T-cell (primary cell): ENCODE data around the gene ATG5. TPM values are rescaled to one million over a fixed set of nuclear protein-coding genes. Genes with fewer than 3 reads are reported as not detected.
"Not testable (repeated sequence)": the region's sequence is repeated elsewhere in the genome, so short reads cannot be mapped to it uniquely, and the experiment has no call there.

Experiments used
- ATAC-seq, 4 experiments: fragments of 200-7000 bp in 3 of 4; fragments of 150-1000 bp in 1 of 4; cut with Tn5 transposase; replicated peaks in 1 of 4; 1 replicate in 3 of 4; 2 replicates in 1 of 4; pipeline ENCODE4 v1.10.0; 2021; ENCODE audit warnings: moderate library complexity in 3 of 4, mild to moderate bottlenecking in 2 of 4, moderate number of reproducible peaks in 1 of 4
- CTCF ChIA-PET, 2 donors: fragments of 300-600 bp; sonication (Branson Sonifier 250); formaldehyde crosslinking; loops; one replicate each; lab custom pipeline; 2022; ENCODE audit warnings: antibody characterized with exemption in 2 of 2; lab: Charles Lee
- POLR2A ChIA-PET, 2 donors: fragments of 300-600 bp; sonication (Branson Sonifier 250); formaldehyde crosslinking; loops; one replicate each; lab custom pipeline; 2022; ENCODE audit warnings: antibody characterized with exemption in 2 of 2; lab: Charles Lee
- DNase-seq, 35 experiments: peaks; one replicate each; pipeline versions ENCODE4 v3.0.0 to v3.0.0-alpha.2; 2013 to 2023
- H3K27ac ChIP-seq: one replicate; pipeline ENCODE4 v1.5.1; 2013; ENCODE audit warnings: low read length
- H3K27me3 ChIP-seq, 2 experiments: replicated peaks in 1 of 2; 1 replicate in 1 of 2; 2 replicates in 1 of 2; pipeline versions ENCODE4 v1.6.1 to v1.7.0; 2013; ENCODE audit warnings: low read length in 1 of 2, mixed read lengths in 1 of 2; ENCODE audit not compliant: control insufficient read depth in 2 of 2, insufficient read depth in 2 of 2; ENCODE audit errors: extremely low read depth in 1 of 2
- H3K36me3 ChIP-seq, 2 donors: 1 replicate in 1 of 2; 2 replicates in 1 of 2; pipeline versions ENCODE4 v1.6.1 to v1.7.0; 2013; ENCODE audit warnings: low read length in 1 of 2; ENCODE audit not compliant: control insufficient read depth in 2 of 2, insufficient read depth in 1 of 2; ENCODE audit errors: extremely low read depth in 1 of 2
- H3K4me1 ChIP-seq, 2 experiments: 1 replicate in 1 of 2; 2 replicates in 1 of 2; pipeline versions ENCODE4 v1.6.1 to v1.7.0; 2013; ENCODE audit warnings: low read length in 2 of 2, mixed read lengths in 1 of 2; ENCODE audit not compliant: insufficient read depth in 2 of 2, control insufficient read depth in 1 of 2; ENCODE audit errors: extremely low read depth in 1 of 2
- H3K4me3 ChIP-seq, 2 donors: 1 replicate in 1 of 2; 2 replicates in 1 of 2; pipeline versions ENCODE4 v1.5.1 to v1.7.0; 2013; ENCODE audit warnings: mild to moderate bottlenecking in 2 of 2, low read length in 1 of 2, moderate library complexity in 1 of 2; ENCODE audit not compliant: control insufficient read depth in 1 of 2; ENCODE audit errors: extremely low read depth in 1 of 2
- H3K9me3 ChIP-seq: 2 replicates; pipeline ENCODE4 v1.7.0; 2013
- H3K27ac Mint-ChIP-seq, 2 donors: one replicate each; pipeline ENCODE4 v1.8.0; 2020 to 2021; ENCODE audit warnings: mild to moderate bottlenecking in 2 of 2, mixed read lengths in 2 of 2
- H3K27me3 Mint-ChIP-seq, 2 donors: one replicate each; pipeline ENCODE4 v1.8.0; 2021 to 2022; ENCODE audit warnings: mixed read lengths in 2 of 2
- H3K36me3 Mint-ChIP-seq: one replicate; pipeline ENCODE4 v1.8.0; 2021; ENCODE audit warnings: mixed read lengths
- H3K4me1 Mint-ChIP-seq, 3 donors: one replicate each; pipeline ENCODE4 v1.8.0; 2020 to 2022; ENCODE audit warnings: mixed read lengths in 3 of 3, mild to moderate bottlenecking in 1 of 3
- H3K4me3 Mint-ChIP-seq, 3 donors: one replicate each; pipeline ENCODE4 v1.8.0; 2020 to 2022; ENCODE audit warnings: mild to moderate bottlenecking in 3 of 3, mixed read lengths in 3 of 3, moderate library complexity in 3 of 3
- H3K9me3 Mint-ChIP-seq, 3 donors: one replicate each; pipeline ENCODE4 v1.8.0; 2020 to 2022; ENCODE audit warnings: mixed read lengths in 3 of 3
- WGBS: methylation state at CpG from one replicate; pipeline ENCODE4 v1.1.5; 2013; ENCODE audit warnings: missing lambda C conversion rate; ENCODE audit not compliant: insufficient coverage; 5-methylcytosine and 5-hydroxymethylcytosine counted together
- total RNA-seq, 35 experiments: library from RNA in 6 of 35; stranded (reverse) in 6 of 35; fragments of 120-200 nt in 1 of 35; gene quantifications; one replicate each; pipeline versions ENCODE4 v1.2.1 to v1.2.4 and lab custom pipeline; 2013 to 2026

ATG5 gene
- total RNA-seq, 5 donors from 2014 or later (not counting 1 experiment from before 2014, with no cell fraction given): 20.4 to 28.7 (median 23.7) TPM

- Histone ChIP-seq H3K4me3 (no peak overlapping the region), H3K9me3 (no peaks in the 10 kb centered on the region), H3K27me3 (no peaks in the 10 kb centered on the region), H3K36me3 (no peaks in the 10 kb centered on the region), H3K27ac (no peak overlapping the region), H3K4me1 (peaks cover 0 to under 1% of the 10 kb centered on the region in 2 experiments)
- no peak overlapping the region for H3K4me3 Mint-ChIP-seq
- no peaks in the 10 kb centered on the region for H3K36me3 Mint-ChIP-seq
- CTCF ChIA-PET: interaction anchor here in 1 of 2 donors (0.5 kb wide), 1 partner anchor 11 kb away, joined by 3 read pairs; no protein-coding TSS in a partner anchor
- no peaks in the 10 kb centered on the region for H3K9me3 Mint-ChIP-seq
- ATAC-seq (no peak), DNase-seq (no peak)
- 82% methylated on average over 3 of the region's 3 CpGs for WGBS
- H3K27ac Mint-ChIP-seq: no peak overlapping the region
- POLR2A ChIA-PET: interaction anchor here in 1 of 2 donors (0.7 kb wide), 1 partner anchor 155 kb away, joined by 3 read pairs; no protein-coding TSS in a partner anchor
- peaks cover 0 to 3% (median 0%) of the 10 kb centered on the region in 3 donors for H3K4me1 Mint-ChIP-seq
- peaks cover 0 to 6% of the 10 kb centered on the region in 2 donors for H3K27me3 Mint-ChIP-seq
Measured at GRCh38 chr6:106156863-106157262, 168.7 kb downstream of the ATG5 start.

- H3K36me3 ChIP-seq: no peaks in the 10 kb centered on the region
- Mint-ChIP-seq H3K36me3 (no peaks in the 10 kb centered on the region), H3K4me3 (no peak overlapping the region), H3K4me1 (peaks cover 0 to 1% (median 0%) of the 10 kb centered on the region in 3 donors), H3K27me3 (peaks cover 0 to 6% of the 10 kb centered on the region in 2 donors), H3K27ac (no peak overlapping the region), H3K9me3 (no peaks in the 10 kb centered on the region)
- H3K4me3 ChIP-seq: no peak overlapping the region
- DNase-seq (no peak), ATAC-seq (no peak)
- H3K9me3 ChIP-seq: no peaks in the 10 kb centered on the region
- H3K27ac ChIP-seq: no peak overlapping the region
- H3K4me1 ChIP-seq: no peaks in the 10 kb centered on the region
- H3K27me3 ChIP-seq: no peaks in the 10 kb centered on the region
- ChIA-PET CTCF (interaction anchor here in 1 of 2 donors (0.5 to 0.7 kb wide), 3 partner anchors 10 to 100 kb away, joined by 3 to 4 read pairs (median 3); no protein-coding TSS in a partner anchor), POLR2A (interaction anchor here in 1 of 2 donors (0.7 kb wide), 1 partner anchor 155 kb away, joined by 3 read pairs; no protein-coding TSS in a partner anchor)
- 100% methylated on average over 1 of the region's 3 CpGs for WGBS
Measured at GRCh38 chr6:106156413-106156812, 169.1 kb downstream of the ATG5 start.

- Mint-ChIP-seq H3K4me3 (no peak overlapping the region), H3K27me3 (peaks cover 0 to 6% of the 10 kb centered on the region in 2 donors), H3K4me1 (peaks cover 0 to 1% (median 0%) of the 10 kb centered on the region in 3 donors), H3K9me3 (no peaks in the 10 kb centered on the region), H3K36me3 (no peaks in the 10 kb centered on the region), H3K27ac (no peak overlapping the region)
- Histone ChIP-seq H3K4me1 (no peaks in the 10 kb centered on the region), H3K9me3 (no peaks in the 10 kb centered on the region), H3K27me3 (no peaks in the 10 kb centered on the region), H3K36me3 (no peaks in the 10 kb centered on the region), H3K27ac (no peak overlapping the region), H3K4me3 (no peak overlapping the region)
- 98% methylated on average over 9 of the region's 12 CpGs for WGBS
- no peak for ATAC-seq
- ChIA-PET POLR2A (interaction anchor here in 1 of 2 donors (0.5 kb wide), 1 partner anchor 1227 kb away, joined by 3 read pairs; no protein-coding TSS in a partner anchor), CTCF (interaction anchor here in 1 of 2 donors (0.7 kb wide), 1 partner anchor 64 kb away, joined by 4 read pairs; no protein-coding TSS in a partner anchor)
- no peak for DNase-seq
Measured at GRCh38 chr6:106155219-106155830, 170.2 kb downstream of the ATG5 start.

GRCh38 chr6:106154326-106154725, 171.2 kb downstream of the ATG5 start:
- 97% methylated on average over 8 of the region's 8 CpGs for WGBS
- peaks cover 0 to 6% of the 10 kb centered on the region in 2 donors for H3K27me3 Mint-ChIP-seq
- H3K27me3 ChIP-seq: no peaks in the 10 kb centered on the region
- peaks cover 0 to 6% of the 10 kb centered on the region in 2 experiments for H3K4me1 ChIP-seq
- no peak overlapping the region for H3K4me3 ChIP-seq
- no peaks in the 10 kb centered on the region for H3K9me3 ChIP-seq
- peaks cover 6 to 8% (median 7%) of the 10 kb centered on the region in 3 donors for H3K4me1 Mint-ChIP-seq
- no peak overlapping the region for H3K27ac Mint-ChIP-seq
- no peaks in the 10 kb centered on the region for H3K36me3 ChIP-seq
- no peak overlapping the region for H3K4me3 Mint-ChIP-seq
- CTCF ChIA-PET: no interaction called here
- POLR2A ChIA-PET: no interaction called here
- no peak overlapping the region for H3K27ac ChIP-seq
- H3K9me3 Mint-ChIP-seq: no peaks in the 10 kb centered on the region
- ATAC-seq: no peak
- no peaks in the 10 kb centered on the region for H3K36me3 Mint-ChIP-seq
- DNase-seq: no peak

- WGBS: 94% methylated on average over 4 of the region's 4 CpGs
- Histone ChIP-seq H3K9me3 (no peaks in the 10 kb centered on the region), H3K27ac (no peak overlapping the region), H3K4me3 (no peak overlapping the region), H3K4me1 (peaks cover 0 to 6% of the 10 kb centered on the region in 2 experiments), H3K27me3 (no peaks in the 10 kb centered on the region), H3K36me3 (no peaks in the 10 kb centered on the region)
- Mint-ChIP-seq H3K9me3 (no peaks in the 10 kb centered on the region), H3K27ac (no peak overlapping the region), H3K27me3 (peaks cover 0 to 5% of the 10 kb centered on the region in 2 donors), H3K36me3 (no peaks in the 10 kb centered on the region), H3K4me1 (peaks cover 14 to 19% (median 15%) of the 10 kb centered on the region in 3 donors), H3K4me3 (no peak overlapping the region)
- POLR2A ChIA-PET: interaction anchor here in 1 of 2 donors (0.5 kb wide), 1 partner anchor 460 kb away, joined by 3 read pairs; no protein-coding TSS in a partner anchor
- no peak for DNase-seq
- ATAC-seq: no peak
- CTCF ChIA-PET: no interaction called here
Measured at GRCh38 chr6:106152952-106153351, 172.6 kb downstream of the ATG5 start.

GRCh38 chr6:106152476-106152875, 173.1 kb downstream of the ATG5 start:
- H3K27ac ChIP-seq, DNase-seq, CTCF ChIA-PET, ATAC-seq, H3K27ac Mint-ChIP-seq, H3K9me3 Mint-ChIP-seq, H3K36me3 ChIP-seq, H3K36me3 Mint-ChIP-seq, H3K27me3 Mint-ChIP-seq, H3K4me1 ChIP-seq, H3K9me3 ChIP-seq, H3K27me3 ChIP-seq, H3K4me3 Mint-ChIP-seq, H3K4me3 ChIP-seq: not testable (repeated sequence)
- WGBS: no CpG with 5 or more reads among the region's 3 CpGs
- H3K4me1 Mint-ChIP-seq: peaks cover 14 to 19% (median 15%) of the 10 kb centered on the region in 3 donors
- POLR2A ChIA-PET: interaction anchor here in 1 of 2 donors (0.5 kb wide), 1 partner anchor 460 kb away, joined by 3 read pairs; no protein-coding TSS in a partner anchor
